HG03139 (cell line): Measurements from ENCODE around the gene MCM3.
A peak's percentile ranks its signal among the peaks of the same experiment; 100 is the strongest.

Source experiments
- ATAC-seq: cut with Tn5 transposase; IDR thresholded peaks from one replicate; pipeline ENCODE4 v1.9.1; 2021; ENCODE audit not compliant: unreplicated experiment

MCM3 gene

DNA sequence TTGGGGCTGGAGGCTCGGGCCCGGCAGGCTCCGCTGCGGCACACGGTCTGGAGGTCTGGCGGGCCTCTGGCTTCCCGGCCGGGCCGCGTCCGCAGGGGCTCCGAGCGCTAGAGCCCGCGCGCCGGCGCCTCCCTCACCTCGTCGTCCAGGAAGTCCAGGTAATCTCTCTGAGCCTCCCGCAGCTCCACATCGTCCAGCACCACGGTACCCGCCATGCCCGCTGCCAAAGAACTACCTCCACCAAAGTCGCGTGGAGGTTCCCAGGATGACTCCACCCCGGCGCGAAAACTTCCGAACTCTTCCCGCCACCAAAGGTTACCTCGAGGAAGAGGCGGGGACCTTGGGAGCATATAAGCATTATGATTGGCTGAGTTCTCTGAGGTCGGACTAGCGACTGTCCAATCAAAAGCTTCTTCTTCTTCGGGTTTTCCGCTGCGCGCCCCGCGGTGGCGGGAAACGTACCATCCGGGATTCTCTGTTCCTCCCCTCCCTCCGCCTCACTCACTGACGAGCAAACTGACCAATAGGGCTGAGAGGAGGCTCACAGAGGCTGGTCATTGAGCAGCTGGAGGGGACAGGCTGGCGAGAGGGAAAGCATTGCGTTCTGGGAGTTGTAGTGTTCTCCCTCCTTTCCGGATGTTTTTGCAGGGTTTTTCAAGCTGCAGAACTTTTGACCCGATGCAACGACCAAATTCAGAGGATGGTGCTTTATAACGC, at the start of gene MCM3:
MCM3 (minus strand) TSS at position 283 of the 717 bp plus-strand sequence; CDS start at position 215, 68 bp downstream.
- ATAC-seq, result peak; percentile 96

DNA sequence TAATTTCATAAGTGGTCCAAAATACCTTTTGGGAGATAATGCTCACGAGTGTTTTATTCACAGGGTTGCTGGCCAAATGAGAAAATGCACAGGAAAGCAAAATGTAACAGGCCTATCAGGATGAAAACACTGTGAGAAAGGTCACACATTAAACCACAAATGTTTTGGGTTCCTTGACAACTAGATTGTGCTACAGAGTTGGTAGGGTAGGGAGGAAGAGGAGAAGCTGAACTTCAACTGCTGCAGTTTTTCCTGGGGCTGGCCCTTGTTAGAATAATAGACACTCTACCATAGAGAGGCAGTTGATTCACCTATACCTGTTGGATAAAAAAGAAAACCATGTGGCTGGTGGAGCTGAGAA, 49.3 kb upstream of the MCM3 start:
- ATAC-seq, result no peak

DNA sequence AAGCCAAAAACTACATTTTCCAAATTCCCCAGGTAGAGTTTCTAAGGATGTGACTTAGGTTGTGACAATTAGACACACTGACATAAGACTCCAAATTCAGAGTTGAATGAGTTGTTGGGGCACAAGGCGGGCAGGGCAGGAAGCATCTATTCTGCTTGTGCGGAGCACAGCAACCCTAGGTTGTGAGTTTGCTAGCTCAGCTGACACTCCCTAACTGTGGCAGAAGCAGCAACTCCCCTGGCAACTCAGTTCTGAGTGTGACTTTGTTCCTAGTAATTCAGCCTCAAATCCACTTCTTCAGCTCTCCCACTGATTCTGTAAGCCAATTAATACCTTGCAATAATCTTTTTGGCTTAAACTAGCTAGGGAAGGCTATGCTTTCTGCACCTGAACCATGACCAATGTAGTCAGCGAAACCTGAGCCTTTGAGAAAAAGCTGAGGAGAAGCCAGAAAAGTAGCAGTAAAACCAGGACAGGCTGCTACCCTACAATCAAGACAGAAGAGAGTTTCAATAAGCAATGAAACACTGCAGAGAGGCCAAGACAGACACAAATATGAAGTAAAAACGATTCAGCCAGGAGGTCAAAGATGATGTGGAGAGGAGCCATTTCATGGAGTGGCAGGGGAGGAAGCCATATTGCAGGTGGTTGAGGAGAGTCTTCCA, 47.4 kb upstream of the MCM3 start:
- no peak for ATAC-seq

DNA sequence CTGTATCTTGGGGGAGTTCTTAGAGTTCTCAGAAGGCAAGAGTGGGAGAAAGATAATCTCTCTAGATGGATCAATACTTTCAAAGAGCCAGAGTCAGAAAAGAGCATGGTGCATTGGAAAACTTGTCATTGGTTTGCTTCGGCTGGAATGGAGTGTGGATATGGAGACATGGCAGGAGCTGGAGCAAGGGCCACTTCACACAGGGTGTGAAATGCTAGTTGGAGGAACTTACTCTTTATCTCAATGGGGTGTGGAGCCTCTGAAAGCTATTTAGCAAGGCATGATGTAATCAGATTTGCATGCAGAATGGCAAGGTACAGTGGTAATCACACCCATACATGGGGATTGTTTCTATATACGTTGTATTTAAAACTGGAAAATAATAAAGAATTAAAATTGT, 45.9 kb upstream of the MCM3 start:
- no peak for ATAC-seq

DNA sequence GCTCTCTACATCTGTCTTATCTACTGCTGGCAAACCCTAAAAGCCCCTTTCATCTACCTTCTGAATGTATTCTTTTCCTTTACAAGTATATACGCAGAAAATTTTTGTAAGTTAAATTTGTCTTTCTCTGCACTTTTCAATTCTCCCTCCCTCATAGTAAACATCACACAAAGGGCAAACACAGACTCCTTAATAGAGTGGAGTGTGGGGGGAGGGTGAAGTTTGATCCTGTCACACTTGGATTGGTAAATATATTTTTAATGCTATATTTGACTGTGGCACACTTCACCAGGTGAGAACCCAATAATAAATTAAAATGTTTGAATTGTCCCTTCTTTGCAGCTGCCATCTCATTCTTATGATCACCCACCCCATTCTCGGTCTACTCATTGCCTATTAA, 44.2 kb upstream of the MCM3 start:
- no peak for ATAC-seq

DNA sequence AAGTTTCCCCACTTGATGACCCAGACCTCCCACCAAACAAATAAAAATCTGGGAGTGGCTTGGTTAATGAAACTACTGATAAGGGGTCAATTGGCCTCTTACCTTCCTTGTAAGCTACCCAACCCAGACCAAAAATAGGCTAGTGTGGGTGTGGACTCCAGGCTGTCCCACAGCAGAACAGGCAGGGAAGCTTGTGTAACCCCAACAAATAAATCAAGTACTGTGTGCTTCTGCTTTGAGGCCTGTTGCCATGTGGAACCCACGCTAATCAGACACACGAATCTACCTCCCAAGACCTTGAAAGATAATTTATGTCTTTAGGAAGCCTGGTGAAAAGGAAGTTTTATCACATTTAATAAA, 43.7 kb upstream of the MCM3 start:
- ATAC-seq, result no peak

DNA sequence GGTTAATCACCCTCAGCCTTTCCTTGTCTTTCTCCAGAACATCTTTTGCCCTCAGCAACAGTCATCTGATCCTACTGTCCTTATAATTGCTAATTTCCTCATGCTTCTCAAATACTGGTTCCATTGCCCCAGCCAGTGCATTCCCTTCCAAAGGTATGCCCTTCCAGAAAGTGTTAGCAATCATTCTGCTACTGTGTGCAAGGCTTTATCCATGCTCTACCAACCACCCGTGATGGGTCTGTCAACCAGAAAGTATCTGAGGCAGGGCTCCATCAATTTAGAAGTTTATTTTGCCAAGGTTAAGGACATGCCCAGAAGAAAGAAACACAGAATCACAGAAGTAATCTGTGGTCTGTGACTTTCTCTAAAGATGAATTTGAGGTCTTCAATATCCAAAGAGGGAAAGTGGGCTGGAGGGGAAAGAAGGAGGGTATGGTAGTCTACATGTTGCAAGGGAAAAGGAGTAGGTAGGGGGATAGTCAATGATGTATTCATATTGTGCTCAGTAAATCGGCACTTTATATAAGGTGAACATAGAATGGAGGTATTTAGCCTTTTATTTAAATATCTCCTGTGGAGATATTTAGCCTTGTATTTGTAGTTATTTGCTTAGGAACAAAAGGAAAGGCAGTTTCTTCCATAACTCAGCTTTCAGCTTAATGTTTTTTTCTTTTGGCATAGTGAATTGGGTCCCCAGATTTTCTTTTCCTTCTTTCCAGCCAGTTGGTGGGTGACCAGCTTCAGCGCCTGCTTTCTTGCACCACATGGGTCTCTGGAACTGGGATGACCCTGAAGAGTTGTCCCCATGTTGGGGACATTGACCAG, 42.2 kb upstream of the MCM3 start:
- no peak for ATAC-seq

DNA sequence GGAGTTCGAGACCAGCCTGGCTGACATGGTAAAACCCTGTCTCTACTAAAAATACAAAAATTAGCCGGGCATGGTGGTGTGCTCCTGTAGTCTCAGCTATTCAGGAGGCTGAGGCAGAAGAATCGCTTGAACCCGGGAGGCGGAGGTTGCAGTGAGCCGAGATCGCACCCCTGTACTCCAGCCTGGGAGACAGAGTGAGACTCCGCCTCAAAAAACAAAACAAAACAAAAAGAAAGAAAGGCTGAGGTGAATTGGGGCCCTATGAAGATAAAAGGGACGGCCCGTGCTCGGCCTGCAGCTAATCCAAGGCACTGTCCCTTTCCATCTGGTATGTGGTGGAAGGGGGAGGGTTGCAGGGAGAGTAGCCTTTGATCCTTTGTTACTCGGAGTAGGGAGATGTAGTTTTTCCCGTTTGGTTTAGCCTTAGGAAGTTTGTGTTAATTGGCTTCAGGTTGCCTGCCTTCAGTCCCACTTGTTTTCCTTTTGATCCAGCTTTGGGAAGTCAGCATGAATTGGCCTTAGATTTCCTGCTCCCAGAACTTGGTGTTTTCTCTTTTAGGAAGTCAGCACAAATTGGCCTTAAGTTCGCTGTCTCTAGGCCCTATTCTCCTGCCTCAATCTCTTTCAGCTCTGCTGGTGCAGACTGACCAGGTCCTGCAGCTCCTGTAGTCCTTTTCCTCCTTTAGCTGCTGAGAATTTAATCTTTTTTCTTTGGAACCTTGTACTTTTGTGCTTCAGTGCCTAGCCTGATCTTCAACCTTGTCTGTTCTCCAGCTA, 41.3 kb upstream of the MCM3 start:
- no peak for ATAC-seq

DNA sequence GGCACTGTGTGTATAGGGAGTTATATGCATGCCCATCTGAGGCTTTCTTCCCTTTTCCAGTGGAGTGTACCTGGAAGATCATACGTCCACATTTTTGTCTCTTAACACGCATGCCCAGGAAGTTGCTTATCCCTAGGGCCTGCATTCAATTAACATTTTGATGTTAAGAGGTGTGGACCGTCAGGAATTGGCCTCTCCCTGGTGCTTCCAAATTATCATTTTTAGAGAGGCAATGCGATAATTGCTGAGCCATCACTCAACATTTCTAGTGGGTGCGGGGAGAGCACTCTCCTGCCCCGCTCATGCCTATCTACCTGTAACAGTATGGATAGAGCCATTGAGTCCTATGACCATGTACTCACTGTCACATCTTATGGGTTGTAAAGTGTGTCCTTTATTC, 39.6 kb upstream of the MCM3 start:
- ATAC-seq, result no peak

DNA sequence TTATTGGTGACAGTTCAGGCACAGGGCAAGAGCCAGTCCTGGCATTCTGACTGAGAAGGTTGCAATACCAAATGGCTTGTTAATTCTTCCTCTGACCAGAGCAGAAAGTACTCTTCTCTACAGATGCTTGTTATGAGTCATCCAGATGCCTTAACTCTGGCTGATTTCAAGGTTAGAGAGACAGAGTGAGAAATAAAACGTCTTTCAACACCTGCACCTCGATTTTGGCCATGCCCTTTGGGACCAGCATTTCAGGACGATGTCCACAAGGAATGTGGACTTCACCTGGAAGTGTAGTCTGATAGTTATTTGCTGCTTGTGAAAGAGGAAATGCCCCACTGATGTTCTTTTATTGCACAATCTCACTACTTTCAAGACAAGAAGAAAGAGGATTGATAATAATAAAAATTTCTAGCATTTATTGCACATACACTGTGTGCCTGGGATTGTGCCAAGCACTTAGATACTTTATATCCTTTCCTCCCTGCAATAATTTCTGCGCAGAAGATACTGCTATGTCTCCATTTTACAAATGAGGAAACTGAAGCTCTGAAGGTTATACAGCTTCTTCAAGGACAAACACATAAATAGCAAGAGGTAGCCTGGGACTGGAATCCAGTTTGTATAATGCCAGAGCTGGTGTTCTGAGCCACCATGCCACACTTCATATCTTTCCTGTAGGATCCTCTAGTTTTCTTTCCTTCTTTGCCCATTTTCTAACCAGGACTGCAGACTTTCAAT, 33.5 kb upstream of the MCM3 start:
- peak; percentile 96 for ATAC-seq

DNA sequence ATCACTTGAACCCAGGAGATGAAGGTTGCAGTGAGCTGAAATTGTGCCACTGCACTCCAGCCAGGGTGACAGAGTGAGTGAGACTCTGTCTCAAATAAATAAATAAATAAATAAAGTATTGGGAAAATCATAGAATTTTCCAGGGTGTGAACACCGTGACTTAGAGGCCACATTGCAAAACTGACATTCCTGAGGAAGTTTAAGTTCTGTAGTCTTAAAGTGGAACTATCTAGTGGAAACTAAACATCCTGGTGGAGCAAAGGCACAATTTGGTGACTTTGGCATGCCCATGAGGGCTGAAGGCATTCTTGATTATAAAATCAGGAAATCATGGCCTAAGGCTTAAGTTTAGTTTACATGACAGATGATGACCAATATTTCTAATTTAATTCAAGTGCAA, 32.7 kb upstream of the MCM3 start:
- no peak for ATAC-seq

DNA sequence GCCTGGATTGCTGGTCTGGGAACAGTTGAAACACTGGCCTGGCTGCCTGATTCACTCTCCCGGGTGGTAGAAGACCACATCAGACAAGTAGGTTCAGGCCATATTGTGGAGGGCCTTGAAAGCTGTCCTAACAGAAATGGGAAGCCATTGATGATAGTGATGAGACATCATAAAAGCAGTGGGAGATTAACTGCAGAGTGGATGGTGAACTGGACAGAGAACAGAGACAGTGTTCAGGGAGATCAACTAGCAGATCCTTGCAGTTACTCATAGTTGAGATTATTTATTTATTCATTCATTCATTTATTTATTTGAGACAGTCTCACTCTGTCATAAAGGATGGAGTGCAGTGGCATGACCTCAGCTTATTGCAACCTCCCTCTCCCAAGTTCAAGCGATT, 30.2 kb upstream of the MCM3 start:
- ATAC-seq, result no peak

DNA sequence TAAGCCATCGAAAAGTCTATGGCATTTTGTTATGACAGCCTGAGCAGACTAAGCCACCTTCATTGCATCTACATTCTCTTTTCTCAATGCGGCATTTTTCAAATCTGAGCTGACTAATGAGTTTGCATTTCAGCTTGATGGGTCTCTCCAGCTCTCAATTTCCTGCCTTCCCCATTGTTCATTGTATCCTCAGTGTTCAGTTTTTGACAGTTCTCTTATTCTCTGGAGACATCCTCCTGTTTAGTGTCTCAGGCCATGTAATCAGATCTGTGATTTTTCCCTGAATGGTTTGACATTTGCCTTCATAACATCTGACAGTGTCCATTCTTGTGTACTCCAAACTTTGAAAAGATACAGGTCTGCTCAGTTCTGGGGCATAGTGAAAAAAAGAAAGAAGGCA, 27.9 kb upstream of the MCM3 start:
- no peak for ATAC-seq

DNA sequence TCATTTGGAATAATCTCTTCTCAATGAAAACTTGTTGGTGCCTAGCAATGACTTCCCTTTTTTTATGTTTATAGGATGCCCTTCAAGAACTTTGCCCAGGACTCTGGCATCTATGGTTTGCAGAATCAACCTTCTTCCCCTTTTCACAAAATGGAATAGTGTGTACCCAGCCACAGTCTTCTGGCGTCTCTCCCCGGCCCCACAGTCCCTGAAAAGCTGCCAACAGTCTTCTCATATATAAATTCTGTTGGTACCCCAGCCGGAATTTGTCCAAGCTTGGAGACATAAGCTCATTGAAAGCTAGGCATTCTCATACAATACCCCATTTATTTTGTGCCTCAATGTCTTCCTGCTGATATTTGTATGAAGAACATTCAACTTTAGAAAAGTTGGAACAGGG, 26.4 kb upstream of the MCM3 start:
- no peak for ATAC-seq

DNA sequence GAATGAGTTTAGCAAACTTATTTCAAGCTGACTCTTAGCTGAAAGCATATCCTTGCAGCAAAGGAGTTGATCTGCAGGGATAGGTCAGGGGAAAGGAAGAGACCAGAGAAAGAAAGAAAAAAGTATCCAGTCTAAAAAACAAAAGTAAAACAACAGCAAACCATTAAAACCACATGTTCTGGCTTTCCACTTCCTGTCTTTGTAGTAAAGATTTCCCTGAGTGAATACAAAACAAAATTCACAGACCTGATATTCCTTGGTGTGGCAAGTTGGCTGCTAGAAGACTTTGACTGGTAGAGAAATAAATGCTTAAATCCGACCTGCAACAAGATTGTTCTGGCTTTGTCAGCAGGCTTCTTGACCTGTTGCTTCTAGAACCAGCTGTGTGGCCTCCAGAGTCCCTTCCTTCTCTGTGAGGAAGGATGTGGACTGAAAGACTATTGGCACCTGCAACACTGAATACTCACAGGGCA, 23.4 kb upstream of the MCM3 start:
- ATAC-seq, result no peak

DNA sequence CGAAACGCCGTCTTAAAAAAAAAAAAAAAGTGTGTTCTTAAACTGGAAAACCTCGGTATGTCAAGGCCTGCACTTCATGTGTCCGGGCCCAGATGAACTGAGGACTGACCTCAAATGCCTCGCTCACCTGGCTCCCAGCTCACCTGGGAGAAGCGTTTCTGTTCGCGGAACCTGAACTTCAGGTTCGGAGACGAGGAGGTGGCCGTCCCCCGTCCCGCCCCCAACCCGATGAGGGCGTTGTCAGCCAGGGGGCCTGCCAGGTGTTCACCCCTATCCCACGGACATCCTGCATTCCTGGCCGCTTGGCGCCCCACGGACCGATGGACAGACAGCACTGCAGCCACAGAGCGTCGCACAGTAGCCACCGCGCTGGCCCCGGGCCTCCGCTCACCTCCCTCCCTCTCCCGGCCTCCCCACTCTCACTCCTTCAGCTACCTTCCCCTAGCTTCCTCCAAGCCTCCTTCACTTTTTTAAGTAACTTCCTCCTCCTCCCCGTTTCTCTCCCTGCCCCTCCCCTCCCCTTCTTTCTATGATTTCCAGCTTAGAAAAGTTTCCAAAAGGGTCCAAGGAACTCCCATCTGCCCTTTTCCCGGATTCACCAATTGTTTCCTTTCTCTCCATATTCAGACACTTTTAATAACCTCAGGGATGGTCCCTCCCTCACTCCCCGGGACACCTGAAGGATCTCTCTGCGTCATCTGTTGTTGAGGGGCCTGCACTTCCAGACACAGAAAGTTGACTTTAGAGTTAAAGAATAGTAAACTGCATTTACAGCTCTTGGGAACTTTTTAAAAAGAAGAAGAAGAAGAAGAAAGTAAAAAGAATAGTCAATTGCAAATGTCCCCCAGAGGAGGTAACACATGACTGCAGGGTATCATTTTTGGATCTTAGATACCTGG, 22.7 kb upstream of the MCM3 start:
- ATAC-seq, result no peak

DNA sequence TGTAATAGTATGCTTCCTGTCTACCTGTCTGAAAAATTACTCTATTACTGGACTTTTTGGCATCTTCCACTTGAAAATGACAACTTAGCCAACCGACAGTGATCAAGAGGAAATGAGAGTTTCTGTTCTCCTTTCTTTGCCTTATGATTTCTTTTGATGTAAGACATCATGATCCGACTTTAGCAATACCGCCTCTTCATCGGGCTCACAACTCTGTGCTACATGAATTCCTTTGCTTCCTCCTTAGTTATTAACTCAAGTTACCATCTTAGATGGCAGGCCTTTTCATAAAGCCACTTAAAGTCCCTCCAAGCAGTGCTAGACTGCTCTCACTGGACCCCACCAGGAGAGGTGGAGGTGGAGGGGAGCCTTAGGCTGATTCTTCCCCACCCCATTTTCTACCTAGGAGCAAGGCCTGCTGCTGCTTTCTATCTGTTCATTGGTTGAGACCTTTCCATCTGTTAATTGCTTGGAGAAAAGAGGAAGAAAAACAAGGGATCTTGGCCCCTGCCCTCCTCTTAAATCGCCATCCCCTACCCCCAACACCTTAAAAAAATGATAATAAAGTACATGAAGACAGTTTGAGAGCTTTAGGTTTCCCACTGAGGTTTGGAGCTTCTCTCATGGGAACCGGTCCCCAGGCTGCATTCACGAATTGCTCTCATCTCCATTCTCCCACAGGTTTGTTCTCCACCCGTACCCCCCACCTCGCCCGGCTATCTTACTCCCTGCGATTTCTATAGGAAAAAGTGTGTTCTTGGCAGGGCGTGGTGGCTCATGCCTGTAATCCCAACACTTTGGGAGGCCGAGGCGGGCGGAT, 21.6 kb upstream of the MCM3 start:
- peak; percentile 59 for ATAC-seq

DNA sequence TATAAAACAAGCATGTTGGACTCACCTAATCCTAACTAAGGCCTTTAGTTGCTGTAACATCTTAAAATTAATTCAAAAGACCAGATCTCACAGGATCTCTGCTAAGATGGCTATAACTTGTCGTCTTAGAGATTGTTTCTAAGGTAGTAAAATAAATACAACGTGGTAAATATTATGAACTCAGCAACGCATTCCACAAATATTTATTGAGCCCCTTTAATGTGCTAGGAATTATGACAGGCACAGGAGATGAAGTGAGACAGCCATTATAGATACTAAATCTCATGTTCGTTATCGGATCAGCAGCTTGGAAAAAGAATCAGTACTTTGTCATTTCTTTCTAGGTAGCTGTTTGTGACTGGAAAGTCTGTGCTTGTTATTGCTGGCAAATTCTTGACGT, 20.9 kb upstream of the MCM3 start:
- no peak for ATAC-seq

DNA sequence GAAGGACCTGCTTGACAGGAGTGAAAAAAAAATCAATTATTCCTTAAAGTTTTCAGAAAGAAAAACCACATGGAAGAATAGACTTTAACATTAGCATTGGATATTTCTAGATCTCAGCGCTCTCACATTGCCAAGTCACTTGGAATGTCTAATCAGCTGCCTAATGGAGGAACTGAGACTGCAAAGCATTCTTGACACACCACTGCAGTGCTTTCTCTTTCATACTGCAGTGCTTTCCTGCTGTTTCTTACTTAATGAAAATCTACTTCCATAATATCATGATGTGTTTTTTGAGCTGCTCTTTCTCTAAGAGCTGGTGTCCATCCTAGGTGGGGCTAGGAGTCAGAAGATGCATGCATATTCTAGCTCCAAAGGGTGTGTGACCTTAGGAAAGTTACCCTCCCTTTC, 20.4 kb upstream of the MCM3 start:
- peak; percentile 38 for ATAC-seq
